ENCODE results near the gene ZNF385C.
A peak's percentile ranks its signal among the peaks of the same experiment; 100 is the strongest.

Gene ZNF385C

GRCh38 chr17:42129109-42129837 is 31.0 kb upstream of the ZNF385C start:
- Histone ChIP-seq H3K27ac (no peak overlapping the region), H3K9me3 (ENCODE audit: low read depth, low read length) (no peaks in the 10 kb centered on the region), H3K9ac (ENCODE audit: insufficient read length) (no peak overlapping the region), H3K36me3 (ENCODE audit: insufficient read depth, low read length) (peaks cover 61% of the 10 kb centered on the region), H3K4me3 (no peak overlapping the region)
- no peak for DNase-seq (ENCODE audit: low read depth, low spot score)
- TF ChIP-seq FOXP2 (optimal IDR thresholded peaks at IDR 0.05; ENCODE audit: control extremely low read depth, extremely low read length, insufficient read depth) = no peak
- TF ChIP-seq POLR2AphosphoS5 (IDR thresholded peaks at IDR 0.05; ENCODE audit: borderline replicate concordance, low read depth, low read length) = no peak
- TF ChIP-seq EZH2 (IDR thresholded peaks at IDR 0.05) = no peak

GRCh38 chr17:42127414-42127813 is 29.1 kb upstream of the ZNF385C start:
- TF ChIP-seq FOXP2 (optimal IDR thresholded peaks at IDR 0.05; ENCODE audit: control extremely low read depth, extremely low read length, insufficient read depth) (no peak), EZH2 (IDR thresholded peaks at IDR 0.05) (no peak), POLR2AphosphoS5 (IDR thresholded peaks at IDR 0.05; ENCODE audit: borderline replicate concordance, low read depth, low read length) (no peak)
- DNase-seq (ENCODE audit: low read depth, low spot score) = no peak
- 0 out of 2 replicates have a peak overlapping the region, but pooled peaks have one; percentile 22 for H3K27ac ChIP-seq
- peaks cover 58% of the 10 kb centered on the region for H3K36me3 ChIP-seq (ENCODE audit: insufficient read depth, low read length)
- H3K9me3 ChIP-seq (ENCODE audit: low read depth, low read length) = no peaks in the 10 kb centered on the region
- no peak overlapping the region for H3K9ac ChIP-seq (ENCODE audit: insufficient read length)
- no peak overlapping the region for H3K4me3 ChIP-seq

- H3K9me3 ChIP-seq (ENCODE audit: low read depth, low read length) = no peaks in the 10 kb centered on the region
- TF ChIP-seq POLR2AphosphoS5 (IDR thresholded peaks at IDR 0.05; ENCODE audit: borderline replicate concordance, low read depth, low read length) (no peak), FOXP2 (optimal IDR thresholded peaks at IDR 0.05; ENCODE audit: control extremely low read depth, extremely low read length, insufficient read depth) (no peak), EZH2 (IDR thresholded peaks at IDR 0.05) (no peak)
- peaks cover 58% of the 10 kb centered on the region for H3K36me3 ChIP-seq (ENCODE audit: insufficient read depth, low read length)
- H3K9ac ChIP-seq (ENCODE audit: insufficient read length) = no peak overlapping the region
- DNase-seq (ENCODE audit: low read depth, low spot score) = no peak
- 0 out of 2 replicates have a peak overlapping the region, but pooled peaks have one; percentile 22 for H3K27ac ChIP-seq
- no peak overlapping the region for H3K4me3 ChIP-seq
Observed at GRCh38 chr17:42126836-42127235, 28.6 kb upstream of the ZNF385C start.

GRCh38 chr17:42125565-42125964 is 27.3 kb upstream of the ZNF385C start:
- no peaks in the 10 kb centered on the region for H3K9me3 ChIP-seq (ENCODE audit: low read depth, low read length)
- H3K4me3 ChIP-seq = no peak overlapping the region
- H3K9ac ChIP-seq (ENCODE audit: insufficient read length) = no peak overlapping the region
- peaks cover 50% of the 10 kb centered on the region for H3K36me3 ChIP-seq (ENCODE audit: insufficient read depth, low read length)
- no peak for DNase-seq (ENCODE audit: low read depth, low spot score)
- no peak overlapping the region for H3K27ac ChIP-seq
- TF ChIP-seq POLR2AphosphoS5 (IDR thresholded peaks at IDR 0.05; ENCODE audit: borderline replicate concordance, low read depth, low read length) (no peak), EZH2 (IDR thresholded peaks at IDR 0.05) (no peak), FOXP2 (optimal IDR thresholded peaks at IDR 0.05; ENCODE audit: control extremely low read depth, extremely low read length, insufficient read depth) (no peak)

- no peaks in the 10 kb centered on the region for H3K9me3 ChIP-seq (ENCODE audit: low read depth, low read length)
- H3K9ac ChIP-seq (ENCODE audit: insufficient read length) = no peak overlapping the region
- no peak overlapping the region for H3K4me3 ChIP-seq
- DNase-seq (ENCODE audit: low read depth, low spot score) = no peak
- TF ChIP-seq POLR2AphosphoS5 (IDR thresholded peaks at IDR 0.05; ENCODE audit: borderline replicate concordance, low read depth, low read length) = no peak
- TF ChIP-seq FOXP2 (optimal IDR thresholded peaks at IDR 0.05; ENCODE audit: control extremely low read depth, extremely low read length, insufficient read depth) = no peak
- no peak for TF ChIP-seq EZH2 (IDR thresholded peaks at IDR 0.05)
- H3K36me3 ChIP-seq (ENCODE audit: insufficient read depth, low read length) = peaks cover 40% of the 10 kb centered on the region
- H3K27ac ChIP-seq = no peak overlapping the region
Observed at GRCh38 chr17:42124256-42124655, 26.0 kb upstream of the ZNF385C start.

GRCh38 chr17:42122371-42123303 is 24.4 kb upstream of the ZNF385C start, which contains the start of gene HSPB9:
Gene HSPB9, plus strand, starts transcription at chr17:42122804. Its CDS starts 47 bp downstream, at chr17:42122851.
- H3K27ac ChIP-seq = peak within 1 kb of the TSS; percentile 54; the same call in 1 of the 2 replicates
- no peak within 1 kb of the TSS for H3K9ac ChIP-seq (ENCODE audit: insufficient read length)
- TF ChIP-seq EZH2 (IDR thresholded peaks at IDR 0.05) = no peak
- no peak for TF ChIP-seq POLR2AphosphoS5 (IDR thresholded peaks at IDR 0.05; ENCODE audit: borderline replicate concordance, low read depth, low read length)
- no peak for TF ChIP-seq FOXP2 (optimal IDR thresholded peaks at IDR 0.05; ENCODE audit: control extremely low read depth, extremely low read length, insufficient read depth)
- peaks cover 33% of the 10 kb centered on the region for H3K36me3 ChIP-seq (ENCODE audit: insufficient read depth, low read length)
- peak within 1 kb of the TSS; percentile 88 for H3K4me3 ChIP-seq
- no peaks in the 10 kb centered on the region for H3K9me3 ChIP-seq (ENCODE audit: low read depth, low read length)
- DNase-seq (ENCODE audit: low read depth, low spot score) = no peak

GRCh38 chr17:42120770-42121769 is 22.8 kb upstream of the ZNF385C start, which contains the start of gene KAT2A:
Gene KAT2A, minus strand, starts transcription at chr17:42121367. Its CDS starts 63 bp downstream, at chr17:42121304.
- no peaks in the 10 kb centered on the region for H3K9me3 ChIP-seq (ENCODE audit: low read depth, low read length)
- H3K4me3 ChIP-seq = peak within 1 kb of the TSS; percentile 88
- H3K36me3 ChIP-seq (ENCODE audit: insufficient read depth, low read length) = peaks cover 34% of the 10 kb centered on the region
- peak within 1 kb of the TSS; percentile 54 for H3K27ac ChIP-seq
- DNase-seq (ENCODE audit: low read depth, low spot score) = no peak
- peak within 1 kb of the TSS; percentile 90 for H3K9ac ChIP-seq (ENCODE audit: insufficient read length)
- TF ChIP-seq FOXP2 (optimal IDR thresholded peaks at IDR 0.05; ENCODE audit: control extremely low read depth, extremely low read length, insufficient read depth) = no peak
- peak; percentile 80; the same call in 1 of the 2 replicates for TF ChIP-seq POLR2AphosphoS5 (IDR thresholded peaks at IDR 0.05; ENCODE audit: borderline replicate concordance, low read depth, low read length)
